Endothelial cell of umbilical vein (primary cell): ENCODE results near the gene CTIF. TPM values are rescaled to one million over a fixed set of nuclear protein-coding genes. Genes with fewer than 3 reads are reported as not detected.

Source experiments
- BruUV-seq: library from RNA; stranded (reverse); fragments of 400-500 nt; replicated peaks from 2 replicates; lab custom pipeline; 2021; lab: Mats Ljungman, UMichigan
- CTCF ChIA-PET: fragments of 300-600, 350-600 bp; sonication (Branson Sonifier 250); formaldehyde crosslinking; loops from one replicate; lab custom pipeline; 2021; ENCODE audit warnings: antibody characterized with exemption, inconsistent platforms; lab: Charles Lee
- POLR2A ChIA-PET: fragments of 300-600, 350-600 bp; sonication (Branson Sonifier 250); formaldehyde crosslinking; loops from one replicate; lab custom pipeline; 2021; ENCODE audit warnings: antibody characterized with exemption, inconsistent platforms; lab: Charles Lee
- DNase-seq: peaks from one replicate; pipeline ENCODE4 v3.0.0-alpha.2; 2011; ENCODE audit warnings: low read depth, low spot score
- FAIRE-seq: peaks from 2 replicates; lab custom pipeline; 2011; peaks lifted over from hg19 to GRCh38; lab: Jason Lieb, UNC
- H2AFZ ChIP-seq: 2 replicates; pipeline ENCODE4 v1.6.0; 2012; ENCODE audit warnings: low read depth, low read length, control low read depth, inconsistent platforms
- H3K27ac ChIP-seq: 2 replicates; pipeline ENCODE4 v1.5.1; 2011; ENCODE audit warnings: low read depth, mild to moderate bottlenecking, control low read depth, low read length, moderate library complexity; ENCODE audit not compliant: insufficient read depth
- H3K27me3 ChIP-seq, 2 experiments: 2 replicates each; pipeline versions ENCODE4 v1.6.0 to v1.6.1; 2011; ENCODE audit warnings: low read length in 2 of 2, mixed read lengths in 1 of 2; ENCODE audit not compliant: control insufficient read depth in 2 of 2, insufficient read depth in 2 of 2
- H3K36me3 ChIP-seq, 2 experiments: 2 replicates in 1 of 2; 3 replicates in 1 of 2; pipeline ENCODE4 v1.5.1; 2011; ENCODE audit warnings: low read length in 2 of 2, mild to moderate bottlenecking in 1 of 2, moderate library complexity in 1 of 2; ENCODE audit not compliant: control insufficient read depth in 2 of 2, insufficient read depth in 2 of 2; ENCODE audit errors: extremely low read depth in 1 of 2
- H3K4me1 ChIP-seq: 3 replicates; pipeline ENCODE4 v1.5.1; 2011; ENCODE audit warnings: mild to moderate bottlenecking, low read length; ENCODE audit not compliant: control insufficient read depth, insufficient read depth; ENCODE audit errors: extremely low read depth
- H3K4me2 ChIP-seq: 2 replicates; pipeline ENCODE4 v1.6.1; 2011; ENCODE audit warnings: low read length, control low read depth, mixed read lengths; ENCODE audit not compliant: insufficient read depth
- H3K4me3 ChIP-seq, 3 experiments: fragments of 200-600 bp in 1 of 3; sonication (generic), shearing (Covaris generic) in 1 of 3; replicated peaks in 1 of 3; 2 replicates each; pipeline ENCODE4 v1.5.1; 2011 to 2016; ENCODE audit warnings: control low read depth in 3 of 3, low read length in 3 of 3, mild to moderate bottlenecking in 2 of 3, inconsistent platforms in 1 of 3, low read depth in 1 of 3, moderate library complexity in 1 of 3; ENCODE audit not compliant: insufficient read depth in 1 of 3
- H3K79me2 ChIP-seq: 2 replicates; pipeline ENCODE4 v1.6.0; 2012; ENCODE audit warnings: low read length, inconsistent platforms; ENCODE audit not compliant: control insufficient read depth, insufficient read depth
- H3K9ac ChIP-seq: replicated peaks from 2 replicates; pipeline ENCODE3; 2011; ENCODE audit warnings: low read length, control low read depth; ENCODE audit not compliant: insufficient read depth; ENCODE audit errors: extremely low read depth
- H3K9me1 ChIP-seq: replicated peaks from 3 replicates; pipeline ENCODE4 v1.6.0; 2011; ENCODE audit warnings: mild to moderate bottlenecking, low read length; ENCODE audit not compliant: control insufficient read depth, insufficient read depth; ENCODE audit errors: extremely low read depth
- H3K9me3 ChIP-seq: replicated peaks from 2 replicates; pipeline ENCODE4 v1.5.1; 2012; ENCODE audit warnings: low read length, inconsistent platforms; ENCODE audit not compliant: control insufficient read depth, insufficient read depth
- H4K20me1 ChIP-seq: replicated peaks from 2 replicates; pipeline ENCODE3; 2011; ENCODE audit warnings: mild to moderate bottlenecking, low read length; ENCODE audit not compliant: control insufficient read depth, insufficient read depth; ENCODE audit errors: extremely low read depth
- CTCF ChIP-seq, 2 donors: IDR thresholded peaks; 1 replicate in 1 of 2; 2 replicates in 1 of 2; pipeline ENCODE4 v1.5.1; 2011; ENCODE audit warnings: low read length in 2 of 2, mild to moderate bottlenecking in 2 of 2, moderate library complexity in 2 of 2, control low read depth in 1 of 2, inconsistent platforms in 1 of 2, low read depth in 1 of 2; ENCODE audit not compliant: insufficient read depth in 1 of 2; ENCODE audit errors: extremely low read depth in 1 of 2
- EZH2 ChIP-seq: IDR thresholded peaks from 2 replicates; pipeline ENCODE4 v1.6.1; 2012; ENCODE audit warnings: borderline replicate concordance, low read depth, mild to moderate bottlenecking, moderate library complexity, low read length, inconsistent platforms; ENCODE audit not compliant: severe bottlenecking
- FOS ChIP-seq: IDR thresholded peaks from 2 replicates; pipeline ENCODE4 v1.6.1; 2011; ENCODE audit warnings: mild to moderate bottlenecking, low read length, moderate library complexity, borderline replicate concordance; ENCODE audit not compliant: insufficient read depth
- JUN ChIP-seq: IDR thresholded peaks from 2 replicates; pipeline ENCODE4 v1.6.1; 2011; ENCODE audit warnings: borderline replicate concordance, low read depth; ENCODE audit not compliant: insufficient read length, insufficient read depth
- MAX ChIP-seq: IDR thresholded peaks from 2 replicates; pipeline ENCODE4 v1.6.1; 2011; ENCODE audit not compliant: insufficient read depth, insufficient read length
- POLR2A ChIP-seq: IDR thresholded peaks from 2 replicates; pipeline ENCODE4 v1.6.1; 2012; ENCODE audit warnings: low read depth, mild to moderate bottlenecking, control low read depth, low read length
- POLR2AphosphoS5 ChIP-seq: IDR thresholded peaks from 2 replicates; pipeline ENCODE4 v1.6.1; 2012; ENCODE audit warnings: low read depth, mild to moderate bottlenecking, control low read depth, low read length, moderate library complexity; ENCODE audit not compliant: insufficient read depth
- dilution Hi-C: fragments of 300-500 bp; cut with MboI; formaldehyde crosslinking; loops from one replicate; pipeline ENCODE4 v1.15.0; 2019; ENCODE audit warnings: low sequenced_read_pairs; ENCODE audit not compliant: extremely low pct_ligation_motif_present
- intact Hi-C: fragments of 100-400 bp; cut with micrococcal nuclease; formaldehyde crosslinking; loops from one replicate; pipeline ENCODE4 v1.10.0; 2022
- polyA plus RNA-seq, 4 experiments: library from polyadenylated mRNA; depleted of rRNA in 3 of 4; stranded (reverse) in 3 of 4; unstranded in 1 of 4; fragments of >200 nt; gene quantifications; 2 replicates each; pipeline versions ENCODE4 v1.2.1 to v1.2.3, GENCODE V29; 2011 to 2012; ENCODE audit warnings: missing spikeins in 1 of 4
- total RNA-seq: library from RNA; stranded (reverse); gene quantifications from 2 replicates; pipeline ENCODE4 v1.2.3, GENCODE V29; 2021

CTIF gene
- total and polyA plus RNA-seq, 2 donors (not counting 3 experiments of a cell fraction or from before 2014, with no cell fraction given), result 20.9 to 57.7 TPM

- TF ChIP-seq CTCF (IDR thresholded peaks at IDR 0.05; ENCODE audit: extremely low read depth in 1 of 2, insufficient read depth in 1 of 2, low read depth in 1 of 2, low read length in 2 of 2), result no peak
- no peak for TF ChIP-seq JUN
- TF ChIP-seq POLR2AphosphoS5, result no peak
- TF ChIP-seq MAX, result no peak
- TF ChIP-seq EZH2, result no peak
- no peak for TF ChIP-seq FOS
- no peak for TF ChIP-seq POLR2A
- no peak overlapping the region for H3K4me3 ChIP-seq
- H3K4me1 ChIP-seq, result peaks cover 1% of the 10 kb centered on the region
- DNase-seq (no peak), FAIRE-seq (no peak)
- no peaks in the 10 kb centered on the region for H4K20me1 ChIP-seq
- H3K9me3 ChIP-seq, result no peaks in the 10 kb centered on the region
- POLR2A ChIA-PET, result no interaction called here
- H3K36me3 ChIP-seq, result no peaks in the 10 kb centered on the region
- H2AFZ ChIP-seq, result no peak overlapping the region
- H3K27ac ChIP-seq, result no peak overlapping the region
- H3K4me2 ChIP-seq, result no peak overlapping the region
- no peaks in the 10 kb centered on the region for H3K9me1 ChIP-seq
- dilution Hi-C loops (no loop called here), intact Hi-C loops (no loop called here)
- BruUV-seq, result no TSS peak
- no peak overlapping the region for H3K9ac ChIP-seq
- peaks cover 2 to 21% of the 10 kb centered on the region in 2 experiments for H3K27me3 ChIP-seq
- H3K79me2 ChIP-seq, result no peaks in the 10 kb centered on the region
- CTCF ChIA-PET, result no interaction called here
Observed at GRCh38 chr18:48528861-48529260, 10.0 kb upstream of the CTIF start.
